ENCODE measurements around the gene MMP11. TPM values are rescaled to one million over a fixed set of nuclear protein-coding genes. Genes with fewer than 3 reads are reported as not detected.

MMP11 gene
- total and polyA plus RNA-seq, 2 of the 13 experiments (the other 11 are each of a cell fraction or from before 2014, with no cell fraction given), result 8.9 to 28.6 TPM

GRCh38 chr22:23789638-23790037 lies 17.0 kb downstream of the MMP11 start (continued):
- TF ChIP-seq ZBTB4 (CRISPR knock-in tag; IDR thresholded peaks at IDR 0.05; ENCODE audit: borderline replicate concordance) (no peak), ZZZ3 (CRISPR knock-in tag; IDR thresholded peaks at IDR 0.05; ENCODE audit: borderline replicate concordance) (no peak), SNRNP70 (IDR thresholded peaks at IDR 0.05; ENCODE audit: low read depth, low read length) (no peak), ZNF75D (CRISPR knock-in tag; IDR thresholded peaks at IDR 0.05; ENCODE audit: borderline replicate concordance) (no peak), ETV6 (CRISPR knock-in tag; conservative IDR thresholded peaks at IDR 0.05) (no peak), ZNF678 (CRISPR knock-in tag; IDR thresholded peaks at IDR 0.05) (no peak), FOXO1 (CRISPR knock-in tag; IDR thresholded peaks at IDR 0.05) (0 out of 2 replicates have a peak, but pooled peaks have one; percentile 22), ZNF333 (CRISPR knock-in tag; IDR thresholded peaks at IDR 0.05; ENCODE audit: borderline replicate concordance) (no peak), FOXA3 (CRISPR knock-in tag; IDR thresholded peaks at IDR 0.05) (peak; percentile 33; the same call in 1 of the 2 replicates), BORCS8-MEF2B (CRISPR knock-in tag; IDR thresholded peaks at IDR 0.05) (no peak), IRF9 (CRISPR knock-in tag; IDR thresholded peaks at IDR 0.05; ENCODE audit: borderline replicate concordance) (no peak; the same call in 1 of the 2 replicates)
- TF ChIP-seq, protein P1, sequence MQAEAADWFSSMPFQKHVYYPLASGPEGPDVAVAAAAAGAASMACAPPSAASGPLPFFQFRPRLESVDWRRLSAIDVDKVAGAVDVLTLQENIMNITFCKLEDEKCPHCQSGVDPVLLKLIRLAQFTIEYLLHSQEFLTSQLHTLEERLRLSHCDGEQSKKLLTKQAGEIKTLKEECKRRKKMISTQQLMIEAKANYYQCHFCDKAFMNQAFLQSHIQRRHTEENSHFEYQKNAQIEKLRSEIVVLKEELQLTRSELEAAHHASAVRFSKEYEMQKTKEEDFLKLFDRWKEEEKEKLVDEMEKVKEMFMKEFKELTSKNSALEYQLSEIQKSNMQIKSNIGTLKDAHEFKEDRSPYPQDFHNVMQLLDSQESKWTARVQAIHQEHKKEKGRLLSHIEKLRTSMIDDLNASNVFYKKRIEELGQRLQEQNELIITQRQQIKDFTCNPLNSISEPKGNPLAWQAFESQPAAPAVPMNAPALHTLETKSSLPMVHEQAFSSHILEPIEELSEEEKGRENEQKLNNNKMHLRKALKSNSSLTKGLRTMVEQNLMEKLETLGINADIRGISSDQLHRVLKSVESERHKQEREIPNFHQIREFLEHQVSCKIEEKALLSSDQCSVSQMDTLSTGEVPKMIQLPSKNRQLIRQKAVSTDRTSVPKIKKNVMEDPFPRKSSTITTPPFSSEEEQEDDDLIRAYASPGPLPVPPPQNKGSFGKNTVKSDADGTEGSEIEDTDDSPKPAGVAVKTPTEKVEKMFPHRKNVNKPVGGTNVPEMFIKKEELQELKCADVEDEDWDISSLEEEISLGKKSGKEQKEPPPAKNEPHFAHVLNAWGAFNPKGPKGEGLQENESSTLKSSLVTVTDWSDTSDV (CRISPR knock-in tag; IDR thresholded peaks at IDR 0.05), result no peak
- TF ChIP-seq, protein P2, sequence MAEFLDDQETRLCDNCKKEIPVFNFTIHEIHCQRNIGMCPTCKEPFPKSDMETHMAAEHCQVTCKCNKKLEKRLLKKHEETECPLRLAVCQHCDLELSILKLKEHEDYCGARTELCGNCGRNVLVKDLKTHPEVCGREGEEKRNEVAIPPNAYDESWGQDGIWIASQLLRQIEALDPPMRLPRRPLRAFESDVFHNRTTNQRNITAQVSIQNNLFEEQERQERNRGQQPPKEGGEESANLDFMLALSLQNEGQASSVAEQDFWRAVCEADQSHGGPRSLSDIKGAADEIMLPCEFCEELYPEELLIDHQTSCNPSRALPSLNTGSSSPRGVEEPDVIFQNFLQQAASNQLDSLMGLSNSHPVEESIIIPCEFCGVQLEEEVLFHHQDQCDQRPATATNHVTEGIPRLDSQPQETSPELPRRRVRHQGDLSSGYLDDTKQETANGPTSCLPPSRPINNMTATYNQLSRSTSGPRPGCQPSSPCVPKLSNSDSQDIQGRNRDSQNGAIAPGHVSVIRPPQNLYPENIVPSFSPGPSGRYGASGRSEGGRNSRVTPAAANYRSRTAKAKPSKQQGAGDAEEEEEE (CRISPR knock-in tag; IDR thresholded peaks at IDR 0.05; ENCODE audit: borderline replicate concordance), result no peak
- TF ChIP-seq, protein P3, sequence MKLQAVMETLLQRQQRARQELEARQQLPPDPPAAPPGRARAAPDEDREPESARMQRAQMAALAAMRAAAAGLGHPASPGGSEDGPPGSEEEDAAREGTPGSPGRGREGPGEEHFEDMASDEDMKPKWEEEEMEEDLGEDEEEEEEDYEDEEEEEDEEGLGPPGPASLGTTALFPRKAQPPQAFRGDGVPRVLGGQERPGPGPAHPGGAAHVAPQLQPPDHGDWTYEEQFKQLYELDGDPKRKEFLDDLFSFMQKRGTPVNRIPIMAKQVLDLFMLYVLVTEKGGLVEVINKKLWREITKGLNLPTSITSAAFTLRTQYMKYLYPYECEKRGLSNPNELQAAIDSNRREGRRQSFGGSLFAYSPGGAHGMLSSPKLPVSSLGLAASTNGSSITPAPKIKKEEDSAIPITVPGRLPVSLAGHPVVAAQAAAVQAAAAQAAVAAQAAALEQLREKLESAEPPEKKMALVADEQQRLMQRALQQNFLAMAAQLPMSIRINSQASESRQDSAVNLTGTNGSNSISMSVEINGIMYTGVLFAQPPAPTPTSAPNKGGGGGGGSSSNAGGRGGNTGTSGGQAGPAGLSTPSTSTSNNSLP (IDR thresholded peaks at IDR 0.05; ENCODE audit: low read depth, low read length), result no peak
- TF ChIP-seq, protein P4, sequence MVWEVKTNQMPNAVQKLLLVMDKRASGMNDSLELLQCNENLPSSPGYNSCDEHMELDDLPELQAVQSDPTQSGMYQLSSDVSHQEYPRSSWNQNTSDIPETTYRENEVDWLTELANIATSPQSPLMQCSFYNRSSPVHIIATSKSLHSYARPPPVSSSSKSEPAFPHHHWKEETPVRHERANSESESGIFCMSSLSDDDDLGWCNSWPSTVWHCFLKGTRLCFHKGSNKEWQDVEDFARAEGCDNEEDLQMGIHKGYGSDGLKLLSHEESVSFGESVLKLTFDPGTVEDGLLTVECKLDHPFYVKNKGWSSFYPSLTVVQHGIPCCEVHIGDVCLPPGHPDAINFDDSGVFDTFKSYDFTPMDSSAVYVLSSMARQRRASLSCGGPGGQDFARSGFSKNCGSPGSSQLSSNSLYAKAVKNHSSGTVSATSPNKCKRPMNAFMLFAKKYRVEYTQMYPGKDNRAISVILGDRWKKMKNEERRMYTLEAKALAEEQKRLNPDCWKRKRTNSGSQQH (CRISPR knock-in tag; IDR thresholded peaks at IDR 0.05; ENCODE audit: low read depth), result no peak
- TF ChIP-seq, protein P5, sequence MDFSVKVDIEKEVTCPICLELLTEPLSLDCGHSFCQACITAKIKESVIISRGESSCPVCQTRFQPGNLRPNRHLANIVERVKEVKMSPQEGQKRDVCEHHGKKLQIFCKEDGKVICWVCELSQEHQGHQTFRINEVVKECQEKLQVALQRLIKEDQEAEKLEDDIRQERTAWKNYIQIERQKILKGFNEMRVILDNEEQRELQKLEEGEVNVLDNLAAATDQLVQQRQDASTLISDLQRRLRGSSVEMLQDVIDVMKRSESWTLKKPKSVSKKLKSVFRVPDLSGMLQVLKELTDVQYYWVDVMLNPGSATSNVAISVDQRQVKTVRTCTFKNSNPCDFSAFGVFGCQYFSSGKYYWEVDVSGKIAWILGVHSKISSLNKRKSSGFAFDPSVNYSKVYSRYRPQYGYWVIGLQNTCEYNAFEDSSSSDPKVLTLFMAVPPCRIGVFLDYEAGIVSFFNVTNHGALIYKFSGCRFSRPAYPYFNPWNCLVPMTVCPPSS (IDR thresholded peaks at IDR 0.05), result no peak
